GM19025 (cell line): ENCODE data around the gene SKAP1.
"Not testable (repeated sequence)": the region's sequence is repeated elsewhere in the genome, so short reads cannot be mapped to it uniquely, and the experiment has no call there.

ENCODE experiments used
- ATAC-seq: cut with Tn5 transposase; IDR thresholded peaks from one replicate; pipeline ENCODE4 v1.9.1; 2021; ENCODE audit warnings: mild to moderate bottlenecking, low read depth, moderate library complexity; ENCODE audit not compliant: unreplicated experiment

Gene SKAP1

GRCh38 chr17:48420823-48421222 lies 9.2 kb downstream of the SKAP1 start:
- no peak for ATAC-seq

- ATAC-seq, result no peak
Observed at GRCh38 chr17:48416971-48417370, 13.0 kb downstream of the SKAP1 start.

- ATAC-seq, result no peak
Observed at GRCh38 chr17:48413613-48414405, 16.2 kb downstream of the SKAP1 start.

- no peak for ATAC-seq
Observed at GRCh38 chr17:48412841-48413240, 17.2 kb downstream of the SKAP1 start.

GRCh38 chr17:48410821-48411220 lies 19.2 kb downstream of the SKAP1 start:
- not testable (repeated sequence) for ATAC-seq

- ATAC-seq, result no peak
Observed at GRCh38 chr17:48409607-48410006, 20.4 kb downstream of the SKAP1 start.

- no peak for ATAC-seq
Observed at GRCh38 chr17:48406936-48407567, 23.0 kb downstream of the SKAP1 start.

GRCh38 chr17:48394821-48395220 lies 35.2 kb downstream of the SKAP1 start:
- ATAC-seq, result no peak

GRCh38 chr17:48393283-48393682 lies 36.7 kb downstream of the SKAP1 start:
- no peak for ATAC-seq

- ATAC-seq, result no peak
Observed at GRCh38 chr17:48392857-48393256, 37.2 kb downstream of the SKAP1 start.

- ATAC-seq, result no peak
Observed at GRCh38 chr17:48391444-48391843, 38.6 kb downstream of the SKAP1 start.

GRCh38 chr17:48389903-48390302 lies 40.1 kb downstream of the SKAP1 start:
- ATAC-seq, result no peak

- no peak for ATAC-seq
Observed at GRCh38 chr17:48388955-48389743, 40.9 kb downstream of the SKAP1 start.

GRCh38 chr17:48386826-48387225 lies 43.2 kb downstream of the SKAP1 start:
- no peak for ATAC-seq

- ATAC-seq, result no peak
Observed at GRCh38 chr17:48385319-48385718, 44.7 kb downstream of the SKAP1 start.

- ATAC-seq, result no peak
Observed at GRCh38 chr17:48384164-48384563, 45.9 kb downstream of the SKAP1 start.

GRCh38 chr17:48382989-48383388 lies 47.0 kb downstream of the SKAP1 start:
- ATAC-seq, result no peak

GRCh38 chr17:48378708-48379392 lies 51.2 kb downstream of the SKAP1 start:
- no peak for ATAC-seq

- no peak for ATAC-seq
Observed at GRCh38 chr17:48378238-48378637, 51.8 kb downstream of the SKAP1 start.

- ATAC-seq, result no peak
Observed at GRCh38 chr17:48376682-48377325, 53.2 kb downstream of the SKAP1 start.
